Measurements from ENCODE around the gene IL13RA1.
"Not testable (repeated sequence)": the region's sequence is repeated elsewhere in the genome, so short reads cannot be mapped to it uniquely, and the experiment has no call there.

Gene IL13RA1

GRCh38 chrX:118726887-118727685, at the start of gene IL13RA1:
Gene IL13RA1, plus strand, starts transcription at chrX:118727606. Its CDS starts 33 bp downstream, at chrX:118727639.
- intact Hi-C loops (cut with micrococcal nuclease) = no loop called here
- Mint-ChIP-seq H3K9me3 (peaks cover 3% of the 10 kb centered on the region), H3K4me3 (peak within 1 kb of the TSS; percentile 80), H3K27me3 (no peaks in the 10 kb centered on the region), H3K36me3 (ENCODE audit: low read depth) (peaks cover 11% of the 10 kb centered on the region), H3K27ac (peak within 1 kb of the TSS; percentile 90), H3K4me1 (ENCODE audit: low read depth) (peaks cover 73% of the 10 kb centered on the region)

GRCh38 chrX:118679290-118679689, 48.1 kb upstream of the IL13RA1 start:
- H3K27me3 Mint-ChIP-seq = no peaks in the 10 kb centered on the region
- H3K36me3 Mint-ChIP-seq (ENCODE audit: low read depth) = peaks cover 29% of the 10 kb centered on the region
- no peak overlapping the region for H3K27ac Mint-ChIP-seq
- no peaks in the 10 kb centered on the region for H3K9me3 Mint-ChIP-seq
- H3K4me1 Mint-ChIP-seq (ENCODE audit: low read depth) = peaks cover 5% of the 10 kb centered on the region
- intact Hi-C loops (cut with micrococcal nuclease) = loop anchor here (10.0 kb wide), 1 partner anchor 64 kb away; no protein-coding TSS in a partner anchor
- no peak overlapping the region for H3K4me3 Mint-ChIP-seq

- Mint-ChIP-seq H3K4me1 (ENCODE audit: low read depth) (peaks cover 5% of the 10 kb centered on the region), H3K27ac (no peak overlapping the region), H3K36me3 (ENCODE audit: low read depth) (peaks cover 40% of the 10 kb centered on the region), H3K4me3 (no peak overlapping the region), H3K9me3 (no peaks in the 10 kb centered on the region), H3K27me3 (no peaks in the 10 kb centered on the region)
- intact Hi-C loops (cut with micrococcal nuclease) = no loop called here
These were observed 45.0 kb upstream of the IL13RA1 start for GRCh38 chrX:118682258-118683014.

- Mint-ChIP-seq H3K4me3 (no peak overlapping the region), H3K27me3 (no peaks in the 10 kb centered on the region), H3K4me1 (ENCODE audit: low read depth) (peaks cover 5% of the 10 kb centered on the region), H3K36me3 (ENCODE audit: low read depth) (peaks cover 43% of the 10 kb centered on the region), H3K9me3 (no peaks in the 10 kb centered on the region), H3K27ac (no peak overlapping the region)
- intact Hi-C loops (cut with micrococcal nuclease) = no loop called here
These were observed 42.0 kb upstream of the IL13RA1 start for GRCh38 chrX:118685393-118685792.

GRCh38 chrX:118688935-118689334, 38.5 kb upstream of the IL13RA1 start:
- no peaks in the 10 kb centered on the region for H3K9me3 Mint-ChIP-seq
- H3K4me1 Mint-ChIP-seq (ENCODE audit: low read depth) = no peaks in the 10 kb centered on the region
- H3K27me3 Mint-ChIP-seq = no peaks in the 10 kb centered on the region
- peaks cover 36% of the 10 kb centered on the region for H3K36me3 Mint-ChIP-seq (ENCODE audit: low read depth)
- intact Hi-C loops (cut with micrococcal nuclease) = no loop called here
- H3K4me3 Mint-ChIP-seq = no peak overlapping the region
- H3K27ac Mint-ChIP-seq = no peak overlapping the region

- Mint-ChIP-seq H3K4me1 (ENCODE audit: low read depth) (peaks cover 18% of the 10 kb centered on the region), H3K4me3 (no peak overlapping the region), H3K36me3 (ENCODE audit: low read depth) (peaks cover 14% of the 10 kb centered on the region), H3K27me3 (no peaks in the 10 kb centered on the region), H3K27ac (peak overlapping the region; percentile 30), H3K9me3 (no peaks in the 10 kb centered on the region)
- intact Hi-C loops (cut with micrococcal nuclease) = no loop called here
These were observed 33.6 kb upstream of the IL13RA1 start for GRCh38 chrX:118693843-118694242.

- peaks cover 25% of the 10 kb centered on the region for H3K4me1 Mint-ChIP-seq (ENCODE audit: low read depth)
- no peaks in the 10 kb centered on the region for H3K27me3 Mint-ChIP-seq
- intact Hi-C loops (cut with micrococcal nuclease) = loop anchor here (5.0 kb wide), 1 partner anchor 43 kb away; no protein-coding TSS in a partner anchor
- no peaks in the 10 kb centered on the region for H3K9me3 Mint-ChIP-seq
- H3K4me3 Mint-ChIP-seq = no peak overlapping the region
- peak overlapping the region; percentile 30 for H3K27ac Mint-ChIP-seq
- H3K36me3 Mint-ChIP-seq (ENCODE audit: low read depth) = peaks cover 10% of the 10 kb centered on the region
These were observed 32.8 kb upstream of the IL13RA1 start for GRCh38 chrX:118694638-118695037.

- H3K4me3 Mint-ChIP-seq = peak overlapping the region; percentile 56
- no peaks in the 10 kb centered on the region for H3K36me3 Mint-ChIP-seq (ENCODE audit: low read depth)
- H3K4me1 Mint-ChIP-seq (ENCODE audit: low read depth) = peaks cover 25% of the 10 kb centered on the region
- H3K27ac Mint-ChIP-seq = peak overlapping the region; percentile 84
- H3K27me3 Mint-ChIP-seq = no peaks in the 10 kb centered on the region
- H3K9me3 Mint-ChIP-seq = no peaks in the 10 kb centered on the region
- intact Hi-C loops (cut with micrococcal nuclease) = loop anchor here (1.0 to 5.0 kb wide), 2 partner anchors 20 to 39 kb away; no protein-coding TSS in a partner anchor
These were observed 28.8 kb upstream of the IL13RA1 start for GRCh38 chrX:118698516-118699170.

- intact Hi-C loops (cut with micrococcal nuclease) = no loop called here
- Mint-ChIP-seq H3K27ac (no peak overlapping the region), H3K9me3 (no peaks in the 10 kb centered on the region), H3K4me1 (ENCODE audit: low read depth) (peaks cover 34% of the 10 kb centered on the region), H3K36me3 (ENCODE audit: low read depth) (no peaks in the 10 kb centered on the region), H3K27me3 (no peaks in the 10 kb centered on the region), H3K4me3 (no peak overlapping the region)
These were observed 24.7 kb upstream of the IL13RA1 start for GRCh38 chrX:118702741-118703140.

GRCh38 chrX:118706681-118707080, 20.7 kb upstream of the IL13RA1 start:
- H3K9me3 Mint-ChIP-seq = no peaks in the 10 kb centered on the region
- H3K4me1 Mint-ChIP-seq (ENCODE audit: low read depth) = peaks cover 42% of the 10 kb centered on the region
- H3K36me3 Mint-ChIP-seq (ENCODE audit: low read depth) = no peaks in the 10 kb centered on the region
- H3K27me3 Mint-ChIP-seq = no peaks in the 10 kb centered on the region
- H3K27ac Mint-ChIP-seq = peak overlapping the region; percentile 66
- H3K4me3 Mint-ChIP-seq = no peak overlapping the region
- intact Hi-C loops (cut with micrococcal nuclease) = no loop called here

GRCh38 chrX:118714521-118714920, 12.9 kb upstream of the IL13RA1 start:
- peaks cover 35% of the 10 kb centered on the region for H3K4me1 Mint-ChIP-seq (ENCODE audit: low read depth)
- H3K9me3 Mint-ChIP-seq = no peaks in the 10 kb centered on the region
- intact Hi-C loops (cut with micrococcal nuclease) = no loop called here
- no peaks in the 10 kb centered on the region for H3K27me3 Mint-ChIP-seq
- no peaks in the 10 kb centered on the region for H3K36me3 Mint-ChIP-seq (ENCODE audit: low read depth)
- H3K4me3 Mint-ChIP-seq = no peak overlapping the region
- H3K27ac Mint-ChIP-seq = no peak overlapping the region

GRCh38 chrX:118715917-118716316, 11.5 kb upstream of the IL13RA1 start:
- H3K4me3 Mint-ChIP-seq = not testable (repeated sequence)
- H3K27ac Mint-ChIP-seq = peak overlapping the region; percentile 57

GRCh38 chrX:118716833-118717232, 10.6 kb upstream of the IL13RA1 start:
- peaks cover 42% of the 10 kb centered on the region for H3K4me1 Mint-ChIP-seq (ENCODE audit: low read depth)
- intact Hi-C loops (cut with micrococcal nuclease); H3K27ac Mint-ChIP-seq: not testable (repeated sequence)

More at GRCh38 chrX:118715917-118716316, 11.5 kb upstream of the IL13RA1 start:
- H3K27me3 Mint-ChIP-seq; intact Hi-C loops (cut with micrococcal nuclease); H3K36me3 Mint-ChIP-seq (ENCODE audit: low read depth); H3K9me3 Mint-ChIP-seq: not testable (repeated sequence)
- peaks cover 35% of the 10 kb centered on the region for H3K4me1 Mint-ChIP-seq (ENCODE audit: low read depth)

More at GRCh38 chrX:118716833-118717232, 10.6 kb upstream of the IL13RA1 start:
- H3K9me3 Mint-ChIP-seq; H3K36me3 Mint-ChIP-seq (ENCODE audit: low read depth); H3K27me3 Mint-ChIP-seq; H3K4me3 Mint-ChIP-seq: not testable (repeated sequence)

Measured in dendritic cell treated with granulocyte-macrophage colony-stimulating factor and Interleukin-4, amounts not matched to agents 40 ng/mL and 50 ng/mL, for 4 days (primary cell).